ENCODE data around the gene SPI1.
A peak's percentile ranks its signal among the peaks of the same experiment; 100 is the strongest.

The SPI1 gene

GRCh38 chr11:47357985-47358730 lies 20.2 kb downstream of the SPI1 start:
- DNase-seq (ENCODE audit: low read depth in 2 of 2) = no peak

GRCh38 chr11:47356998-47357329 lies 21.4 kb downstream of the SPI1 start:
- no peak for DNase-seq (ENCODE audit: low read depth in 2 of 2)

GRCh38 chr11:47356129-47356997 lies 22.0 kb downstream of the SPI1 start:
- no peak for DNase-seq (ENCODE audit: low read depth in 2 of 2)

GRCh38 chr11:47355283-47356128 lies 22.8 kb downstream of the SPI1 start:
- peak in 1 of 2 donors; percentile 45 for DNase-seq (ENCODE audit: low read depth in 2 of 2)

- DNase-seq (ENCODE audit: low read depth in 2 of 2) = no peak
Measured at GRCh38 chr11:47354913-47355282, 23.4 kb downstream of the SPI1 start.

- no peak for DNase-seq (ENCODE audit: low read depth in 2 of 2)
Measured at GRCh38 chr11:47353978-47354774, 24.2 kb downstream of the SPI1 start.

GRCh38 chr11:47352556-47352955 lies 25.8 kb downstream of the SPI1 start, which contains the start of gene MYBPC3:
Gene MYBPC3 (minus strand): TSS chr11:47352702. CDS start chr11:47352647, 55 bp downstream.
- no peak for DNase-seq (ENCODE audit: low read depth in 2 of 2)

GRCh38 chr11:47351156-47352126 lies 26.9 kb downstream of the SPI1 start:
- no peak for DNase-seq (ENCODE audit: low read depth in 2 of 2)

- no peak for DNase-seq (ENCODE audit: low read depth in 2 of 2)
Measured at GRCh38 chr11:47350315-47350714, 28.0 kb downstream of the SPI1 start.

GRCh38 chr11:47349521-47350095 lies 28.7 kb downstream of the SPI1 start:
- DNase-seq (ENCODE audit: low read depth in 2 of 2) = no peak

- no peak for DNase-seq (ENCODE audit: low read depth in 2 of 2)
Measured at GRCh38 chr11:47348859-47349258, 29.5 kb downstream of the SPI1 start.

- DNase-seq (ENCODE audit: low read depth in 2 of 2) = no peak
Measured at GRCh38 chr11:47348131-47348802, 30.1 kb downstream of the SPI1 start.

GRCh38 chr11:47347137-47347536 lies 31.2 kb downstream of the SPI1 start:
- DNase-seq (ENCODE audit: low read depth in 2 of 2) = no peak

- no peak for DNase-seq (ENCODE audit: low read depth in 2 of 2)
Measured at GRCh38 chr11:47345890-47346563, 32.3 kb downstream of the SPI1 start.

GRCh38 chr11:47342854-47343253 lies 35.5 kb downstream of the SPI1 start:
- no peak for DNase-seq (ENCODE audit: low read depth in 2 of 2)

- DNase-seq (ENCODE audit: low read depth in 2 of 2) = no peak
Measured at GRCh38 chr11:47342036-47342803, 36.1 kb downstream of the SPI1 start.

GRCh38 chr11:47340980-47341775 lies 37.2 kb downstream of the SPI1 start:
- no peak for DNase-seq (ENCODE audit: low read depth in 2 of 2)
